Chondrocyte (in vitro differentiated cells): ENCODE results near the gene GKAP1. TPM values are rescaled to one million over a fixed set of nuclear protein-coding genes. Genes with fewer than 3 reads are reported as not detected.

Source experiments
- DNase-seq: peaks from one replicate; pipeline ENCODE4 v3.0.0; 2021; ENCODE audit warnings: mixed read lengths, low spot score
- H3K27ac Mint-ChIP-seq: one replicate; pipeline ENCODE4 v1.8.0; 2021; ENCODE audit warnings: mild to moderate bottlenecking, moderate library complexity, mixed read lengths; ENCODE audit not compliant: unreplicated experiment
- H3K27me3 Mint-ChIP-seq: 2 replicates; pipeline ENCODE4 v1.8.0; 2021; ENCODE audit warnings: low read depth, mixed read lengths
- H3K36me3 Mint-ChIP-seq: 2 replicates; pipeline ENCODE4 v1.8.0; 2021; ENCODE audit warnings: low read depth, mixed read lengths
- H3K4me1 Mint-ChIP-seq: 2 replicates; pipeline ENCODE4 v1.8.0; 2021; ENCODE audit warnings: low read depth, mild to moderate bottlenecking, mixed read lengths
- H3K4me3 Mint-ChIP-seq: one replicate; pipeline ENCODE4 v1.8.0; 2021; ENCODE audit warnings: mild to moderate bottlenecking, moderate library complexity, mixed read lengths; ENCODE audit not compliant: unreplicated experiment
- H3K9me3 Mint-ChIP-seq: 2 replicates; pipeline ENCODE4 v1.8.0; 2021; ENCODE audit warnings: low read depth, mixed read lengths
- total RNA-seq: library from RNA; stranded (reverse); gene quantifications from 3 replicates; pipeline ENCODE4 v1.2.1, GENCODE V29; 2021
- TF ChIP-seq, protein P1 (sequence below): fragments of 200-600 bp; sonication (generic); IDR thresholded peaks from 2 replicates; pipeline ENCODE4 v1.5.0; 2021; ENCODE audit warnings: antibody characterized with exemption, mild to moderate bottlenecking, moderate library complexity

Gene GKAP1
- total RNA-seq, 1 donor from 2014 or later, result 2.6 TPM

GRCh38 chr9:83715794-83716193, 101.8 kb downstream of the GKAP1 start:
- TF ChIP-seq, protein P1, sequence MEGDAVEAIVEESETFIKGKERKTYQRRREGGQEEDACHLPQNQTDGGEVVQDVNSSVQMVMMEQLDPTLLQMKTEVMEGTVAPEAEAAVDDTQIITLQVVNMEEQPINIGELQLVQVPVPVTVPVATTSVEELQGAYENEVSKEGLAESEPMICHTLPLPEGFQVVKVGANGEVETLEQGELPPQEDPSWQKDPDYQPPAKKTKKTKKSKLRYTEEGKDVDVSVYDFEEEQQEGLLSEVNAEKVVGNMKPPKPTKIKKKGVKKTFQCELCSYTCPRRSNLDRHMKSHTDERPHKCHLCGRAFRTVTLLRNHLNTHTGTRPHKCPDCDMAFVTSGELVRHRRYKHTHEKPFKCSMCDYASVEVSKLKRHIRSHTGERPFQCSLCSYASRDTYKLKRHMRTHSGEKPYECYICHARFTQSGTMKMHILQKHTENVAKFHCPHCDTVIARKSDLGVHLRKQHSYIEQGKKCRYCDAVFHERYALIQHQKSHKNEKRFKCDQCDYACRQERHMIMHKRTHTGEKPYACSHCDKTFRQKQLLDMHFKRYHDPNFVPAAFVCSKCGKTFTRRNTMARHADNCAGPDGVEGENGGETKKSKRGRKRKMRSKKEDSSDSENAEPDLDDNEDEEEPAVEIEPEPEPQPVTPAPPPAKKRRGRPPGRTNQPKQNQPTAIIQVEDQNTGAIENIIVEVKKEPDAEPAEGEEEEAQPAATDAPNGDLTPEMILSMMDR, result no peak
- no peaks in the 10 kb centered on the region for H3K27me3 Mint-ChIP-seq
- H3K36me3 Mint-ChIP-seq, result peaks cover 2% of the 10 kb centered on the region
- no peak for DNase-seq
- no peak overlapping the region for H3K27ac Mint-ChIP-seq
- H3K4me3 Mint-ChIP-seq, result no peak overlapping the region
- H3K4me1 Mint-ChIP-seq, result no peaks in the 10 kb centered on the region
- H3K9me3 Mint-ChIP-seq, result peaks cover 16% of the 10 kb centered on the region

DNA sequence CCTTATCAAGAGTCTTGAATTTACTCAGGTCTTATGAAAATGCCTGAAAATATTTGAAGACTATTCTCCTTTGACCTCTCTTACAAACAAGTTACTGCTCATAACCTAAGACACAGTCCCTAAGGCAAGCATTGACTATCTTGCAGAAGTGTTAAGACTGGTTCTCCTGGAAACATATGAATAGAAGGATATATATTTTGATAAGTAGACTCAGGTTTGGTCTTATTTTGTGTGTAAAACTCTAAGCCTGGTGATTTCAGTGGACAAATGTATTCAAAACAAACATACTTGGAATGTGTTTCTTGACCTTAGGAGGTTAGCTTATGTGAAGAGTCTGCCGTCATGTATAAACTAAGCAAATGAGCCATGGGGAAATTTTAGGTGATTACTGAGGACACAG, 102.3 kb downstream of the GKAP1 start:
- Mint-ChIP-seq H3K4me3 (no peak overlapping the region), H3K27me3 (no peaks in the 10 kb centered on the region), H3K36me3 (peaks cover 2% of the 10 kb centered on the region), H3K4me1 (no peaks in the 10 kb centered on the region), H3K27ac (no peak overlapping the region), H3K9me3 (peaks cover 16% of the 10 kb centered on the region)
- DNase-seq, result no peak
- TF ChIP-seq, protein P1, result no peak

- Mint-ChIP-seq H3K4me1 (peaks cover 1% of the 10 kb centered on the region), H3K9me3 (peaks cover 16% of the 10 kb centered on the region), H3K36me3 (peaks cover 2% of the 10 kb centered on the region), H3K27ac (no peak overlapping the region), H3K27me3 (no peaks in the 10 kb centered on the region), H3K4me3 (no peak overlapping the region)
- TF ChIP-seq, protein P1, result peak; percentile 63
- DNase-seq, result no peak
Measured at GRCh38 chr9:83714329-83714728, 103.2 kb downstream of the GKAP1 start.

- H3K27ac Mint-ChIP-seq, result peak overlapping the region; percentile 100
- H3K9me3 Mint-ChIP-seq, result peaks cover 3% of the 10 kb centered on the region
- DNase-seq, result no peak
- no peaks in the 10 kb centered on the region for H3K27me3 Mint-ChIP-seq
- TF ChIP-seq, protein P1, result peak; percentile 63
- H3K4me3 Mint-ChIP-seq, result peak overlapping the region; percentile 98
- H3K4me1 Mint-ChIP-seq, result peaks cover 30% of the 10 kb centered on the region
- peaks cover 4% of the 10 kb centered on the region for H3K36me3 Mint-ChIP-seq
Measured at GRCh38 chr9:83708515-83709158, 108.9 kb downstream of the GKAP1 start.

DNA sequence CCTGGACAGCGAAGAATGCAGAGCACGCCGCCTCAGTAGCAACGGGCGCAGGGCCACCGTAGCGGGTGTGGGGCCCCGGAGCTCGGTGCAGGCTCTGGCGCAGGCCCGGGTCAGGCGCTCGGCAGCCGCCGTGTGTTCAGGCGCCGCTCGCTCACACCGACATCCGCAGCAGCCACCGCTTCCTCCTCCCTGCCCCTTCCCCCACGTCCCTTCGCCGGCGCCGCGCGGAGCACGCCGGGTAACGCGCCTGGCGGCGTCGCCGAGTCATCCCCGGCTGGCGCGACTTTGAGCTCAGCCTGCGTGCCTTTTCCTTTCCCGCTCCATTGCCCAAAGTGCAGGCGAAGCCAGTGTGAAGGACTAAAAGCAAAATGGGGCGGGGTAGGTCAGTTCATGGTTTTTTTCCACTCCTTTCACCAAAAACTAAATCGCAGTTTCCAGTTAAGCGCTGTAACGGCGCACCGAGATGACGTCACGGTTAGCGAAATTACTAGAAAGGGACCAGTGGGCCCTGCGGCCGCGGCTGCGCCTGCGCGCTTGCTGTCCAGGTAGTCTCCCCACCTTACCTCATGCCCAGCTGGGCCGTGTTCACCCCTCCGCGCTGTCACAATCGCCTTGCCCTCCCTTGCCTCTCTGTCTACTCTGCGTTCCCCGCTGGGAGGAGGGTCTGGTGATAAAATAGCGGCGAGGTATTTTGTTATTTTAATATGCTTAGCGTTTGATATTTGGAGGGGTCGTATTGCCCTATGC, 109.6 kb downstream of the GKAP1 start, which contains the start of gene UBQLN1:
Gene UBQLN1, minus strand, starts transcription at position 191 of the 747 bp plus-strand sequence. CDS start 279 bp downstream, outside the sequence.
- Mint-ChIP-seq H3K4me1 (peaks cover 32% of the 10 kb centered on the region), H3K27ac (peak within 1 kb of the TSS; percentile 100), H3K4me3 (peak within 1 kb of the TSS; percentile 98), H3K9me3 (peaks cover 3% of the 10 kb centered on the region), H3K36me3 (peaks cover 4% of the 10 kb centered on the region), H3K27me3 (no peaks in the 10 kb centered on the region)
- TF ChIP-seq, protein P1, result no peak
- peak; percentile 96 for DNase-seq
